Testis (tissue), 3 donors: ENCODE results near the gene GLS. TPM values are rescaled to one million over a fixed set of nuclear protein-coding genes. Genes with fewer than 3 reads are reported as not detected.
"Not testable (repeated sequence)": the region's sequence is repeated elsewhere in the genome, so short reads cannot be mapped to it uniquely, and the experiment has no call there.

ENCODE experiments used
- DNase-seq: peaks from one replicate; pipeline ENCODE4 v3.0.0-alpha.2; 2019
- H3K27ac ChIP-seq, 2 donors: fragments of 200-600 bp; sonication (generic); one replicate each; pipeline ENCODE4 v1.5.1; 2019
- H3K27me3 ChIP-seq: fragments of 200-600 bp; sonication (generic); one replicate; pipeline ENCODE4 v1.5.1; 2019
- H3K36me3 ChIP-seq: fragments of 200-600 bp; sonication (generic); one replicate; pipeline ENCODE4 v1.5.1; 2017; ENCODE audit warnings: low read depth; ENCODE audit errors: missing control alignments
- H3K4me1 ChIP-seq: fragments of 200-600 bp; sonication (generic); one replicate; pipeline ENCODE4 v1.5.1; 2019
- H3K4me3 ChIP-seq, 2 donors: fragments of 200-600 bp; sonication (generic); one replicate each; pipeline ENCODE4 v1.5.1; 2017 to 2019
- H3K9me3 ChIP-seq: fragments of 200-600 bp; sonication (generic); one replicate; pipeline ENCODE4 v1.5.1; 2017
- CTCF ChIP-seq, 3 experiments: fragments of 450-650 bp in 2 of 3; fragments of 200-600 bp in 1 of 3; sonication (generic) in 1 of 3; IDR thresholded peaks; one replicate each; pipeline ENCODE4 v1.5.1; 2016 to 2019; ENCODE audit warnings: antibody characterized with exemption in 3 of 3, mild to moderate bottlenecking in 2 of 3, moderate library complexity in 1 of 3
- POLR2A ChIP-seq: fragments of 450-650 bp; IDR thresholded peaks from one replicate; pipeline ENCODE4 v1.6.1; 2017; ENCODE audit warnings: antibody characterized with exemption, mild to moderate bottlenecking, moderate library complexity
- WGBS, 2 donors: methylation state at CpG; one replicate each; pipeline ENCODE4 v1.1.5; 2018; 5-methylcytosine and 5-hydroxymethylcytosine counted together
- intact Hi-C: fragments of 100-400 bp; cut with DNase I; formaldehyde crosslinking; loops from one replicate; pipeline ENCODE4 v1.15.1; 2023; ENCODE audit warnings: low total_unique reads
- polyA plus RNA-seq: library from polyadenylated mRNA; stranded (reverse); fragments of 350-450 nt; fragmentation: Illumina TruSeq; extraction: RNeasy Lipid Tissue Mini Kit (QIAGEN cat#74804); gene quantifications from one replicate; pipeline ENCODE4 v1.2.3, GENCODE V29; 2014; ENCODE audit warnings: low read depth, low replicate concordance; ENCODE audit not compliant: insufficient read depth
- total RNA-seq, 2 donors: library from RNA; depleted of rRNA; stranded (reverse); fragments of >200 nt; gene quantifications; one replicate each; pipeline ENCODE4 v1.2.3, GENCODE V29; 2016

Gene GLS
- total and polyA plus RNA-seq, 3 donors from 2014 or later, result 22.8 to 130 (median 77.7) TPM

- intact Hi-C loops, result no loop called here
- H3K27me3 ChIP-seq, result no peaks in the 10 kb centered on the region
- TF ChIP-seq POLR2A (no peak), CTCF (IDR thresholded peaks at IDR 0.05) (no peak)
- no peaks in the 10 kb centered on the region for H3K36me3 ChIP-seq
- no peaks in the 10 kb centered on the region for H3K4me1 ChIP-seq
- no peak overlapping the region for H3K4me3 ChIP-seq
- no peaks in the 10 kb centered on the region for H3K9me3 ChIP-seq
- H3K27ac ChIP-seq, result no peak overlapping the region
- WGBS, 2 donors, result 76 to 82% methylated on average over 5 to 6 of the region's 6 CpGs
- DNase-seq, result no peak
These were observed 109.5 kb downstream of the GLS start for GRCh38 chr2:190990132-190990531.

- WGBS, 2 donors, result 95 to 96% methylated on average over 6 of the region's 6 CpGs
- no peaks in the 10 kb centered on the region for H3K4me1 ChIP-seq
- H3K4me3 ChIP-seq, result no peak overlapping the region
- no peak overlapping the region for H3K27ac ChIP-seq
- intact Hi-C loops, result no loop called here
- no peak for DNase-seq
- TF ChIP-seq POLR2A (no peak), CTCF (IDR thresholded peaks at IDR 0.05) (no peak)
- H3K27me3 ChIP-seq, result no peaks in the 10 kb centered on the region
- no peaks in the 10 kb centered on the region for H3K9me3 ChIP-seq
- no peaks in the 10 kb centered on the region for H3K36me3 ChIP-seq
These were observed 112.6 kb downstream of the GLS start for GRCh38 chr2:190993292-190993643.

GRCh38 chr2:190994148-190994547 lies 113.5 kb downstream of the GLS start:
- intact Hi-C loops, result no loop called here
- Histone ChIP-seq H3K9me3 (no peaks in the 10 kb centered on the region), H3K4me3 (no peak overlapping the region), H3K4me1 (no peaks in the 10 kb centered on the region), H3K27ac (no peak overlapping the region), H3K27me3 (no peaks in the 10 kb centered on the region), H3K36me3 (no peaks in the 10 kb centered on the region)
- no peak for DNase-seq
- TF ChIP-seq POLR2A (no peak), CTCF (IDR thresholded peaks at IDR 0.05) (no peak)
- WGBS, 2 donors, result 86 to 96% methylated on average over 7 of the region's 7 CpGs

GRCh38 chr2:190995315-190995714 lies 114.7 kb downstream of the GLS start:
- H3K27me3 ChIP-seq, H3K4me1 ChIP-seq, H3K36me3 ChIP-seq, H3K27ac ChIP-seq, intact Hi-C loops, H3K9me3 ChIP-seq, H3K4me3 ChIP-seq, DNase-seq: not testable (repeated sequence)
- WGBS, 2 donors, result 58 to 91% methylated on average over 2 to 3 of the region's 3 CpGs

- peak; percentile 27 for DNase-seq
- Histone ChIP-seq H3K9me3 (no peaks in the 10 kb centered on the region), H3K4me3 (no peak overlapping the region), H3K4me1 (no peaks in the 10 kb centered on the region), H3K27ac (no peak overlapping the region), H3K36me3 (no peaks in the 10 kb centered on the region), H3K27me3 (no peaks in the 10 kb centered on the region)
- TF ChIP-seq CTCF (IDR thresholded peaks at IDR 0.05) (peak in 1 of 3 experiments; percentile 28), POLR2A (no peak)
- intact Hi-C loops, result no loop called here
- WGBS, 2 donors, result 88 to 89% methylated on average over 5 of the region's 5 CpGs
These were observed 115.8 kb downstream of the GLS start for GRCh38 chr2:190996338-190996946.
